Duodenal mucosa (tissue), 2 donors: ENCODE results near the gene NIN.
A peak's percentile ranks its signal among the peaks of the same experiment; 100 is the strongest.

ENCODE experiments used
- H3K27ac ChIP-seq: one replicate; pipeline ENCODE4 v1.7.0; 2013; ENCODE audit warnings: low read depth, low read length
- H3K27me3 ChIP-seq, 2 donors: one replicate each; pipeline ENCODE4 v1.7.0; 2013; ENCODE audit warnings: low read length in 2 of 2, control low read depth in 1 of 2; ENCODE audit not compliant: insufficient read depth in 2 of 2, control insufficient read depth in 1 of 2
- H3K36me3 ChIP-seq, 2 donors: one replicate each; pipeline ENCODE4 v1.7.0; 2013; ENCODE audit warnings: low read length in 2 of 2, control low read depth in 1 of 2; ENCODE audit not compliant: insufficient read depth in 2 of 2, control insufficient read depth in 1 of 2
- H3K4me1 ChIP-seq, 2 donors: one replicate each; pipeline ENCODE4 v1.7.0; 2013; ENCODE audit warnings: low read length in 2 of 2, control low read depth in 1 of 2; ENCODE audit not compliant: insufficient read depth in 2 of 2, control insufficient read depth in 1 of 2
- H3K4me3 ChIP-seq, 2 donors: one replicate each; pipeline ENCODE4 v1.7.0; 2013; ENCODE audit warnings: low read length in 2 of 2, low read depth in 1 of 2
- H3K9ac ChIP-seq, 2 donors: one replicate each; pipeline ENCODE4 v1.7.0; 2013; ENCODE audit warnings: low read length in 2 of 2, low read depth in 1 of 2
- H3K9me3 ChIP-seq, 2 donors: one replicate each; pipeline ENCODE4 v1.7.0; 2013; ENCODE audit warnings: low read length in 2 of 2, control low read depth in 1 of 2; ENCODE audit not compliant: control insufficient read depth in 1 of 2

NIN gene

GRCh38 chr14:50860478-50861086, 29.6 kb upstream of the NIN start:
- Histone ChIP-seq H3K4me1 (peaks cover 5 to 9% of the 10 kb centered on the region in 2 donors), H3K9ac (peak overlapping the region in 1 of 2 donors; percentile 59), H3K36me3 (no peaks in the 10 kb centered on the region), H3K27me3 (no peaks in the 10 kb centered on the region), H3K27ac (no peak overlapping the region), H3K4me3 (peak overlapping the region; percentile 60 to 76), H3K9me3 (no peaks in the 10 kb centered on the region)

- H3K27me3 ChIP-seq, result no peaks in the 10 kb centered on the region
- H3K4me3 ChIP-seq, result peak overlapping the region; percentile 47 to 76
- H3K9me3 ChIP-seq, result no peaks in the 10 kb centered on the region
- H3K9ac ChIP-seq, result peak overlapping the region; percentile 30 to 44
- H3K36me3 ChIP-seq, result no peaks in the 10 kb centered on the region
- no peak overlapping the region for H3K27ac ChIP-seq
- H3K4me1 ChIP-seq, result peaks cover 5 to 9% of the 10 kb centered on the region in 2 donors
These were observed 28.3 kb upstream of the NIN start for GRCh38 chr14:50859296-50859624.

GRCh38 chr14:50856660-50857059, 25.7 kb upstream of the NIN start:
- Histone ChIP-seq H3K9me3 (no peaks in the 10 kb centered on the region), H3K4me3 (no peak overlapping the region), H3K9ac (no peak overlapping the region), H3K27me3 (no peaks in the 10 kb centered on the region), H3K4me1 (peaks cover 5 to 9% of the 10 kb centered on the region in 2 donors), H3K36me3 (no peaks in the 10 kb centered on the region), H3K27ac (no peak overlapping the region)

GRCh38 chr14:50855558-50855957, 24.6 kb upstream of the NIN start:
- Histone ChIP-seq H3K9ac (no peak overlapping the region), H3K27me3 (no peaks in the 10 kb centered on the region), H3K27ac (no peak overlapping the region), H3K4me3 (no peak overlapping the region), H3K9me3 (no peaks in the 10 kb centered on the region), H3K36me3 (no peaks in the 10 kb centered on the region), H3K4me1 (peaks cover 5 to 9% of the 10 kb centered on the region in 2 donors)

- H3K9me3 ChIP-seq, result no peaks in the 10 kb centered on the region
- no peaks in the 10 kb centered on the region for H3K36me3 ChIP-seq
- H3K4me3 ChIP-seq, result no peak overlapping the region
- H3K4me1 ChIP-seq, result peaks cover 3 to 4% of the 10 kb centered on the region in 2 donors
- no peaks in the 10 kb centered on the region for H3K27me3 ChIP-seq
- H3K9ac ChIP-seq, result no peak overlapping the region
- no peak overlapping the region for H3K27ac ChIP-seq
These were observed 23.6 kb upstream of the NIN start for GRCh38 chr14:50854521-50854920.

GRCh38 chr14:50853891-50854290, 22.9 kb upstream of the NIN start:
- Histone ChIP-seq H3K4me3 (no peak overlapping the region), H3K9ac (no peak overlapping the region), H3K9me3 (no peaks in the 10 kb centered on the region), H3K36me3 (no peaks in the 10 kb centered on the region), H3K27ac (no peak overlapping the region), H3K27me3 (no peaks in the 10 kb centered on the region), H3K4me1 (no peaks in the 10 kb centered on the region)

- Histone ChIP-seq H3K36me3 (no peaks in the 10 kb centered on the region), H3K4me1 (no peaks in the 10 kb centered on the region), H3K4me3 (no peak overlapping the region), H3K9ac (no peak overlapping the region), H3K27ac (no peak overlapping the region), H3K9me3 (no peaks in the 10 kb centered on the region), H3K27me3 (peaks cover 0 to 3% of the 10 kb centered on the region in 2 donors)
These were observed 15.4 kb upstream of the NIN start for GRCh38 chr14:50846226-50846880.

GRCh38 chr14:50845166-50845565, 14.2 kb upstream of the NIN start:
- Histone ChIP-seq H3K4me1 (no peaks in the 10 kb centered on the region), H3K36me3 (no peaks in the 10 kb centered on the region), H3K9me3 (no peaks in the 10 kb centered on the region), H3K27ac (no peak overlapping the region), H3K9ac (no peak overlapping the region), H3K27me3 (peaks cover 0 to 3% of the 10 kb centered on the region in 2 donors), H3K4me3 (no peak overlapping the region)

GRCh38 chr14:50844391-50844790, 13.4 kb upstream of the NIN start:
- H3K27me3 ChIP-seq, result peaks cover 3 to 7% of the 10 kb centered on the region in 2 donors
- H3K9ac ChIP-seq, result no peak overlapping the region
- no peaks in the 10 kb centered on the region for H3K4me1 ChIP-seq
- H3K36me3 ChIP-seq, result no peaks in the 10 kb centered on the region
- H3K4me3 ChIP-seq, result no peak overlapping the region
- H3K27ac ChIP-seq, result no peak overlapping the region
- no peaks in the 10 kb centered on the region for H3K9me3 ChIP-seq

GRCh38 chr14:50839691-50840090, 8.7 kb upstream of the NIN start:
- Histone ChIP-seq H3K36me3 (no peaks in the 10 kb centered on the region), H3K9me3 (no peaks in the 10 kb centered on the region), H3K27ac (no peak overlapping the region), H3K9ac (no peak overlapping the region), H3K4me3 (no peak overlapping the region), H3K27me3 (peaks cover 0 to 7% of the 10 kb centered on the region in 2 donors), H3K4me1 (no peaks in the 10 kb centered on the region)
